Muscle layer of colon (tissue), 2 donors: ENCODE measurements around the gene CRISPLD2.

Experiments
- H3K27ac ChIP-seq: one replicate; pipeline ENCODE4 v1.7.0; 2013; ENCODE audit warnings: low read depth, mild to moderate bottlenecking, low read length, moderate library complexity
- H3K27me3 ChIP-seq, 2 donors: one replicate each; pipeline ENCODE4 v1.7.0; 2013; ENCODE audit warnings: low read length in 2 of 2, mild to moderate bottlenecking in 2 of 2; ENCODE audit not compliant: insufficient read depth in 2 of 2, control insufficient read depth in 1 of 2
- H3K36me3 ChIP-seq: one replicate; pipeline ENCODE4 v1.7.0; 2013; ENCODE audit warnings: mild to moderate bottlenecking, low read length; ENCODE audit not compliant: insufficient read depth
- H3K4me1 ChIP-seq: one replicate; pipeline ENCODE4 v1.7.0; 2013; ENCODE audit warnings: mild to moderate bottlenecking, low read length; ENCODE audit not compliant: insufficient read depth
- H3K4me3 ChIP-seq, 2 donors: one replicate each; pipeline ENCODE4 v1.7.0; 2013; ENCODE audit warnings: low read length in 2 of 2, low read depth in 1 of 2, mild to moderate bottlenecking in 1 of 2, moderate library complexity in 1 of 2
- H3K9ac ChIP-seq: one replicate; pipeline ENCODE4 v1.7.0; 2013; ENCODE audit warnings: low read length
- H3K9me3 ChIP-seq: one replicate; pipeline ENCODE4 v1.7.0; 2013; ENCODE audit warnings: mild to moderate bottlenecking, low read length
- donor health status: abdominal sarcoma.
- donor health status: Adenocarcinoma of cecum.

The CRISPLD2 gene

DNA sequence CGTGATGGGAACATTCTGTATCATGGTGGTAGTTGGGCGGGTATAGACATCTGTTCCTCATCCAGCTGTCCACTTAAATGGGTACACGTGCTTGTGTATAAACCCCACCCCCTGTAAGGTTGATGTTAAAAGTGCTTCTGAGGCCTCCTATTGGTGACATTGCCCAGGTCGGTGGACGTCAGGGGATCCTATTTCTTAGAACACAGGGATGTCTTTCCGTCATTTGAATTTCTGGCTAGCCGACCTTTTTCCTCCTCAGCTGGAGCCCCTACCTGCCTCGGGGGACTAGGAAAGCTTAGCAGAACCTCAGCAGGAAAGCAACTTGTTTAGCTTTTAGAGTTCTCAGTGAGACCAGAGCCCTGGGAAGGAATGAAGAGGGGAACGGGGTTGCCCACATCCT lies 16.6 kb upstream of the CRISPLD2 start:
- Histone ChIP-seq H3K9me3 (no peaks in the 10 kb centered on the region), H3K27ac (no peak overlapping the region), H3K4me1 (no peaks in the 10 kb centered on the region), H3K9ac (no peak overlapping the region), H3K27me3 (no peaks in the 10 kb centered on the region), H3K4me3 (no peak overlapping the region), H3K36me3 (no peaks in the 10 kb centered on the region)

- Histone ChIP-seq H3K4me3 (no peak overlapping the region), H3K27ac (no peak overlapping the region), H3K36me3 (no peaks in the 10 kb centered on the region), H3K9me3 (no peaks in the 10 kb centered on the region), H3K9ac (no peak overlapping the region), H3K27me3 (no peaks in the 10 kb centered on the region), H3K4me1 (no peaks in the 10 kb centered on the region)
These were observed 15.5 kb upstream of the CRISPLD2 start for GRCh38 chr16:84804326-84804725.

DNA sequence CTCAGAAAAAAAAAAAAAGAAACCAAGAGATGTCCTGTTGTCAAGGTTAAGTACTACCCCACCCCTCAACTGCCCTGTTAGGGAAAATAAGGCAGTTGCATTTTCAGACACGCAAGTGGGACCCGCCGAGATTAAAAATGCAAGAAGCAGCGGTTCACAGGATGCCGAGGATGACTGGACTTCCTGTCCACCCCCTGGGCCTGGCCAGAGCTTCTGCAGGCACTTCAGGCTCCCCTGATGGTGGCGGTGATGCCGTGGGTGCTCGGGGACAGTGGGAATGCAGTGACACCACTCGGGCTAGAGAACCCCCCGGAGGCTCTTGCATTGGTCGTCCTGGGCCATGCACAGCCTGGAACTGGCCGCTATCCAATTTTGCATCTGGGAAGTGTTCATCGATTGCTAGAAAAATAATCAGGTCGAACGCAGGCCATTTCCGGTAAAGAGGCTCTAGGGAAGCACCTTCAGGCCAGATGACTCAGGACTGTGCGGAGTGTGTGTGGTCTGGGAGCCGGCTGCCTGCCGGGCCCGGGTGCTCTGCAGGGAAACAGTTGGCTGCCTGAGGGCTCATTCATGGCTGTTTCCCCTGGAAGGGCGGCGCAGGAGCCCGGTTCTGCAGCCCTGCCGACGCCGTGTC lies 13.4 kb upstream of the CRISPLD2 start:
- Histone ChIP-seq H3K27me3 (no peaks in the 10 kb centered on the region), H3K4me3 (no peak overlapping the region), H3K36me3 (no peaks in the 10 kb centered on the region), H3K27ac (no peak overlapping the region), H3K9me3 (no peaks in the 10 kb centered on the region), H3K9ac (no peak overlapping the region), H3K4me1 (no peaks in the 10 kb centered on the region)

- no peaks in the 10 kb centered on the region for H3K9me3 ChIP-seq
- no peak overlapping the region for H3K4me3 ChIP-seq
- no peaks in the 10 kb centered on the region for H3K4me1 ChIP-seq
- H3K36me3 ChIP-seq, result no peaks in the 10 kb centered on the region
- no peaks in the 10 kb centered on the region for H3K27me3 ChIP-seq
- no peak overlapping the region for H3K9ac ChIP-seq
- H3K27ac ChIP-seq, result no peak overlapping the region
These were observed 12.9 kb upstream of the CRISPLD2 start for GRCh38 chr16:84806890-84807258.

DNA sequence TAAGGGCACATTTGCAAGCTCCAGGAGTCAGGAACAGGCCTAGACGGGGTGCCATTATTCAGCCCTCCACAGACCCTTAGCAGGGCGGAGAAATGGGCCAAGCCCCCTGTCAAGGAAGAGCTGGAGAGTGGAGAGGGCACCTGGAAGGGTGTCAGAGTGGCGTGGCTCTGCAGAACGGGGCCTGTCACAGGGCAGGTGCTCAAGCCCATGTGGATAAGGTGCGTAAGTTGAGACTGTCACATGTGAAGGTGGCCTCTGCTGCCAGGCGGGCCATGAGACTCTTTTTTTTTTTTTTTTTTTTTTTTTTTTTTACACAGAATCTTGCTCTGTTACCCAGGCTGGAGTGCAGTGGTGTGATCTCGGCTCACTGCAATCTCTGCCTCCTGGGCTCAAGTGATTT lies 12.0 kb upstream of the CRISPLD2 start:
- Histone ChIP-seq H3K27me3 (no peaks in the 10 kb centered on the region), H3K27ac (no peak overlapping the region), H3K9me3 (no peaks in the 10 kb centered on the region), H3K36me3 (no peaks in the 10 kb centered on the region), H3K4me3 (no peak overlapping the region), H3K4me1 (no peaks in the 10 kb centered on the region), H3K9ac (no peak overlapping the region)

DNA sequence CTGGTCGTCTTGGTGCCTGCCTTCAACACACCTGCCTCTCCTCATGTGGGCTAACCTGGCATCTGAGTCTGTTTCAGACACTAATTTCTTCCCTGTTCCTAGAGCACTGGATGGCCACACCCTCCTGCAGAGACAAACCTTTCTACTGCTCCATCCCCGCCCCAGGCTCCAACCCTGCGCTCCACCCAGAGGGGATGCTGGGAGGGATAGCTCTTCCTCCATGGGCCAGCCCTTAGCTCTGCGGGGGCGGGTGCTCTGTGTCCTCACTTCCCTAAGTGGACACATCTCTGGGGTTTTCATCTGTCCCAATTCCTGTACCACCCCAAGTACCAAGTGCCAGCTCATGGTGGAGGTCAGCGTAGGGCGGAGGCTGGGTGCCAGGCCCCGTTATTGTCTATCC lies 11.0 kb upstream of the CRISPLD2 start:
- Histone ChIP-seq H3K27me3 (no peaks in the 10 kb centered on the region), H3K4me3 (no peak overlapping the region), H3K27ac (no peak overlapping the region), H3K9ac (no peak overlapping the region), H3K4me1 (no peaks in the 10 kb centered on the region), H3K36me3 (no peaks in the 10 kb centered on the region), H3K9me3 (no peaks in the 10 kb centered on the region)

DNA sequence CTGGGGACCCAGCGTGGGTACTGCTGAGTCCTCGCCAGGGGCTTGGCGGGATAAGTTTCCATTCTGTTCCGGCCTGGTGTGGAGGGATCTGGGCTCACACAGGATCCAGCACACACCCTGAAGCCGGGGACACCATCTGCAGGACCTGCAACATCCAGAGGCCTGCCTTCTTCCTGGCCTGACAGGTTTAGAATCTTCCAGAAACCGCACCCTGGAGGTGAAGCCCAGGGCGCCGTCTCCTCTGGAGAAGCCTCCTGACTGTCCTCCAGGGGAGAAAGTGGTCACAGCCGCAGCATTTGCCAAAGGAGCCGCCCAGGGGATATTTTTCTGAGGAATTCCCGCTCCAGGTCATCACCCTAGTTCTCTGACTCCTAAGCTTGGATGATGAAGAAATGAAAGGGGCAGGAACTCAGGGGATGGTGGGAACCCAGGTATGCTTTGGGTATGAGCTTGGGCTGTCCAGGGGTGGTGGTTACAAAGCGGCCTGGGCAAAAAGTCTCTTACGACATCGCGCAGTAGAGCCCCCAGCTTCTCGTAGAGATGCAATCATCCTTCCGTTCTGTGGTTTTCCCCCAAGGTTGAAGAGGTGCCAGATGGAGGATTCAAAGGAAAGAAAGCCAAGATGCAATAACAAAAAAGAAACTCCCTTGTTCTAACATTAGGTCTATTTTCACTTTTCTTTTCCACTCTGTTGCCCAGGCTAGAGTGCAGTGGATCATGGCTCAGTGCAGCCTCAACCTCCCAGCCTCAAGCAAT lies 9.1 kb upstream of the CRISPLD2 start:
- H3K9ac ChIP-seq, result no peak overlapping the region
- no peak overlapping the region for H3K4me3 ChIP-seq
- H3K9me3 ChIP-seq, result no peaks in the 10 kb centered on the region
- H3K27me3 ChIP-seq, result no peaks in the 10 kb centered on the region
- H3K36me3 ChIP-seq, result no peaks in the 10 kb centered on the region
- no peaks in the 10 kb centered on the region for H3K4me1 ChIP-seq
- no peak overlapping the region for H3K27ac ChIP-seq

DNA sequence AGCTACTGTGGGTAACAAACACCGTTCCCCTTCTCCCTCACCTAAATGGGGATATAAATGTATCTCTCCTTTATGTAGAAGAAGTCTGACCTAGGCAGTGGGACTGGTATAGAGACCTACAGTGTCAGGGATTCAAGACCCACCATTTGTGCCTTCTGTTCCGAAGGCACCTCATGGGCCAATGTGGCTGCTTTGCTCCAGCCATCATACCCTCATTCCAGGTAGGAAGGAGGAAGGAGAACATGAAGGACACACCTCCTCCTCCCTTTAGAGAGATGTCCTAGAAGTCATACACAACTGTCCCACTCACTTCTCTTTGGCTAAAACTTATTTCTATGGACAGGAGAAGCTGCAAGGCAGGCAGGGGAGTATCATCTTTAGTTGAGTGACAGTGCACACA lies 8.3 kb upstream of the CRISPLD2 start:
- Histone ChIP-seq H3K4me1 (no peaks in the 10 kb centered on the region), H3K27me3 (no peaks in the 10 kb centered on the region), H3K9me3 (no peaks in the 10 kb centered on the region), H3K4me3 (no peak overlapping the region), H3K27ac (no peak overlapping the region), H3K36me3 (no peaks in the 10 kb centered on the region), H3K9ac (no peak overlapping the region)

GRCh38 chr16:84813141-84813934 lies 6.4 kb upstream of the CRISPLD2 start:
- no peak overlapping the region for H3K27ac ChIP-seq
- no peaks in the 10 kb centered on the region for H3K4me1 ChIP-seq
- no peaks in the 10 kb centered on the region for H3K9me3 ChIP-seq
- no peaks in the 10 kb centered on the region for H3K27me3 ChIP-seq
- no peak overlapping the region for H3K9ac ChIP-seq
- no peak overlapping the region for H3K4me3 ChIP-seq
- no peaks in the 10 kb centered on the region for H3K36me3 ChIP-seq

- H3K4me3 ChIP-seq, result no peak overlapping the region
- no peaks in the 10 kb centered on the region for H3K27me3 ChIP-seq
- peaks cover 4% of the 10 kb centered on the region for H3K4me1 ChIP-seq
- no peak overlapping the region for H3K9ac ChIP-seq
- H3K27ac ChIP-seq, result no peak overlapping the region
- no peaks in the 10 kb centered on the region for H3K9me3 ChIP-seq
- no peaks in the 10 kb centered on the region for H3K36me3 ChIP-seq
These were observed 4.3 kb upstream of the CRISPLD2 start for GRCh38 chr16:84815462-84815861.

- H3K9me3 ChIP-seq, result no peaks in the 10 kb centered on the region
- no peak overlapping the region for H3K27ac ChIP-seq
- H3K27me3 ChIP-seq, result no peaks in the 10 kb centered on the region
- no peak overlapping the region for H3K4me3 ChIP-seq
- no peaks in the 10 kb centered on the region for H3K36me3 ChIP-seq
- peaks cover 4% of the 10 kb centered on the region for H3K4me1 ChIP-seq
- no peak overlapping the region for H3K9ac ChIP-seq
These were observed 3.8 kb upstream of the CRISPLD2 start for GRCh38 chr16:84816023-84816422.
